ENCODE results near the gene TASOR2. TPM values are rescaled to one million over a fixed set of nuclear protein-coding genes. Genes with fewer than 3 reads are reported as not detected.

The TASOR2 gene
- total RNA-seq, 1 experiment from 2014 or later: 80.3 TPM

- no peak for ATAC-seq
- Histone ChIP-seq H4K20me1 (ENCODE audit: insufficient read depth) (no peaks in the 10 kb centered on the region), H3K79me2 (ENCODE audit: insufficient read depth, low read length) (no peaks in the 10 kb centered on the region), H3K36me3 (ENCODE audit: control insufficient read depth in 1 of 2, insufficient read depth in 2 of 2, low read length in 2 of 2) (peaks cover 0 to 6% of the 10 kb centered on the region in 2 experiments; a peak in 1 of 4 replicates), H3K27me3 (ENCODE audit: insufficient read depth, low read length) (no peaks in the 10 kb centered on the region), H3K9me2 (ENCODE audit: insufficient read depth) (no peaks in the 10 kb centered on the region), H2AFZ (ENCODE audit: low read depth, low read length, poor library complexity, severe bottlenecking) (no peak overlapping the region), H3K9me3 (ENCODE audit: control insufficient read depth in 1 of 2, insufficient read depth in 1 of 2, low read depth in 1 of 2, low read length in 2 of 2) (no peaks in the 10 kb centered on the region), H3K27ac (ENCODE audit: low read depth, low read length) (no peak overlapping the region), H3K4me1 (ENCODE audit: control insufficient read depth in 1 of 2, insufficient read depth in 2 of 2, low read length in 2 of 2) (no peaks in the 10 kb centered on the region), H3K4me3 (replicated peaks in 1 of 2; ENCODE audit: low read depth in 1 of 2, low read length in 2 of 2) (no peak overlapping the region), H3K9ac (ENCODE audit: low read length) (no peak overlapping the region), H3K4me2 (ENCODE audit: low read length) (no peak overlapping the region)
- ChIA-PET CTCF (interaction anchor here (1.3 kb wide), 1 partner anchor 13 kb away, joined by 3 read pairs; no protein-coding TSS in a partner anchor), POLR2A (interaction anchor here (0.7 kb wide), 1 partner anchor 14 kb away, joined by 5 read pairs; no protein-coding TSS in a partner anchor), RAD21 (ENCODE audit: low non-redundant PET in 1 of 2, low total read pairs in 2 of 2, uncharacterized antibody in 2 of 2, unreplicated experiment in 2 of 2) (no interaction called here)
- TF ChIP-seq ZNF274 (IDR thresholded peaks at IDR 0.05; ENCODE audit: low read depth, low read length) (no peak), RAD21 (IDR thresholded peaks at IDR 0.05; ENCODE audit: low read depth) (no peak), ZBTB33 (IDR thresholded peaks at IDR 0.05; ENCODE audit: extremely low read depth, insufficient replicate concordance, low read length) (no peak), POLR2A (IDR thresholded peaks at IDR 0.05; ENCODE audit: borderline replicate concordance, extremely low read depth, insufficient read depth, insufficient read length) (no peak), SP1 (IDR thresholded peaks at IDR 0.05; ENCODE audit: low read depth) (no peak), ZFX (IDR thresholded peaks at IDR 0.05) (no peak), TCF7L2 (IDR thresholded peaks at IDR 0.05; ENCODE audit: borderline replicate concordance, extremely low read depth, insufficient read depth, insufficient read length) (no peak), EZH2phosphoT487 (IDR thresholded peaks at IDR 0.05; ENCODE audit: borderline replicate concordance) (no peak), ELF1 (IDR thresholded peaks at IDR 0.05; ENCODE audit: borderline replicate concordance, low read depth) (no peak), EZH2 (IDR thresholded peaks at IDR 0.05) (no peak)
- no TSS peak for BruUV-seq (replicated peaks)
- intact Hi-C loops (cut with micrococcal nuclease): no loop called here
- DNase-seq (ENCODE audit: low read depth, low spot score): no peak
Observed at GRCh38 chr10:5651388-5651764, 33.3 kb upstream of the TASOR2 start.

All from HCT116 (cell line).